Heart right ventricle (tissue), 16 donors: ENCODE measurements around the gene DHRS4. TPM values are rescaled to one million over a fixed set of nuclear protein-coding genes. Genes with fewer than 3 reads are reported as not detected.

Experiments used
- ATAC-seq, 8 donors: fragments of 200-7000 bp; cut with Tn5 transposase; one replicate each; pipeline ENCODE4 v1.9.1; 2020; ENCODE audit warnings: mild to moderate bottlenecking in 8 of 8, moderate library complexity in 8 of 8, moderate number of reproducible peaks in 1 of 8
- DNase-seq, 2 donors: peaks; one replicate each; pipeline ENCODE4 v3.0.0-alpha.2; 2020
- H3K27ac ChIP-seq, 10 donors: fragments of 200-600 bp; sonication (generic) in 2 of 10; one replicate each; pipeline versions ENCODE4 v1.5.0 to v1.8.0; 2020 to 2022; ENCODE audit warnings: mild to moderate bottlenecking in 3 of 10
- H3K27me3 ChIP-seq, 7 donors: fragments of 200-600 bp; one replicate each; pipeline ENCODE4 v1.8.0; 2021 to 2022; ENCODE audit warnings: mild to moderate bottlenecking in 2 of 7
- H3K36me3 ChIP-seq, 9 donors: fragments of 200-600 bp; sonication (generic) in 1 of 9; one replicate each; pipeline versions ENCODE4 v1.5.0 to v1.8.0; 2020 to 2022; ENCODE audit warnings: mild to moderate bottlenecking in 2 of 9
- H3K4me1 ChIP-seq, 9 donors: fragments of 200-600 bp; sonication (generic) in 1 of 9; one replicate each; pipeline versions ENCODE4 v1.5.0 to v1.8.0; 2020 to 2022; ENCODE audit warnings: mild to moderate bottlenecking in 4 of 9
- H3K4me3 ChIP-seq, 10 donors: fragments of 200-600 bp; sonication (generic) in 2 of 10; one replicate each; pipeline versions ENCODE4 v1.5.0 to v1.8.0; 2020 to 2022; ENCODE audit warnings: mild to moderate bottlenecking in 7 of 10, moderate library complexity in 2 of 10
- H3K9me3 ChIP-seq, 11 donors: fragments of 200-600 bp in 10 of 11; sonication (generic) in 2 of 11; one replicate each; pipeline versions ENCODE4 v1.5.0 to v1.8.0; 2013 to 2022; ENCODE audit warnings: mild to moderate bottlenecking in 2 of 11, control low read depth in 1 of 11, moderate library complexity in 1 of 11
- CTCF ChIP-seq, 9 donors: fragments of 200-600 bp; sonication (generic) in 2 of 9; IDR thresholded peaks; one replicate each; pipeline versions ENCODE4 v1.5.0 to v1.8.0; 2021 to 2022; ENCODE audit warnings: antibody characterized with exemption in 9 of 9, mild to moderate bottlenecking in 5 of 9, moderate library complexity in 1 of 9
- WGBS, 2 donors: extraction: QIAGEN DNeasy Blood & Tissue Kit; methylation state at CpG; one replicate each; pipeline ENCODE4 v1.1.7; 2013; ENCODE audit warnings: inconsistent platforms in 1 of 2; 5-methylcytosine and 5-hydroxymethylcytosine counted together
- intact Hi-C, 10 donors: fragments of 100-400 bp; cut with DNase I; formaldehyde crosslinking; loops; one replicate each; pipeline versions ENCODE4 v1.11.1 to v1.14.2; 2022
- polyA plus RNA-seq, 2 donors: library from polyadenylated mRNA; stranded (reverse); fragments of 200-250 nt; gene quantifications; one replicate each; pipeline ENCODE4 v1.2.3, GENCODE V29; 2013
- total RNA-seq, 10 donors: library from RNA; stranded (reverse); fragmentation: NEBNext Ultra II Directional in 3 of 10; extraction: Animal tissue kit (Norgen Biotek cat#: 25700) in 3 of 10; gene quantifications; one replicate each; pipeline versions ENCODE4 v1.2.1 to v1.2.4, GENCODE V29; 2021 to 2023
- donor health status: Arrhythmogenic right ventricular cardiomyopathy.
- donor health status: ischemic (EF 13 %, LVEDD 7.1; RV severe dilation, severe dysfunction).
- donor health status: healthy with polysubstance abuse.
- donor health status: DM: no; HTN: yes; CAD: no.
- donor health status: DM: no; HTN: no; CAD: no.
- donor health status: ischemic (EF 25% LVEDD 6.9; RV normal size, moderate dysfunction).
- donor health status: ischemic (EF 25% LVEDD 5.7; RV mildly dilated, moderate dysfunction).
- donor health status: healthy.
- donor health status: DM: yes; HTN: yes; CAD: no.
- donor health status: Ischemic cardiomyopathy.
- donor health status: ischemic (EF 35%, LVEDD 5.7; RV mildly dilated, moderate dysfunction).
- donor health status: nonischemic (EF 11% LVEDD 7.7; RV severe dilation, severe dysfunction).
- donor health status: DM: yes; HTN: yes; CAD: no.
- donor health status: PGD.
- donor health status: ischemic (EF 29% LVEDD 5.4; RV normal size, mild dysfunction).
- donor health status: nonischemic (EF 23%, LVEDD 6.1; RV moderate dilation, normal function).

The DHRS4 gene
- total and polyA plus RNA-seq, 12 donors, result 24.9 to 66.7 (median 30.9) TPM

GRCh38 chr14:23930742-23931141 is 22.8 kb upstream of the DHRS4 start:
- Histone ChIP-seq H3K4me3 (no peak overlapping the region), H3K27ac (no peak overlapping the region), H3K4me1 (peaks cover 0 to 7% (median 0%) of the 10 kb centered on the region in 9 donors), H3K27me3 (no peaks in the 10 kb centered on the region), H3K9me3 (no peaks in the 10 kb centered on the region), H3K36me3 (no peaks in the 10 kb centered on the region)
- 62 to 68% methylated on average over 4 of the region's 4 CpGs for WGBS, 2 donors
- intact Hi-C loops, result loop anchor here in 5 of 10 donors (1.0 to 10.0 kb wide), 6 partner anchors 206 to 346 kb away; no protein-coding TSS in a partner anchor
- peak in 4 of 8 donors; percentile 37 to 62 (median 42) for ATAC-seq
- DNase-seq, result no peak
- no peak for TF ChIP-seq CTCF (IDR thresholded peaks at IDR 0.05)

GRCh38 chr14:23931721-23932289 is 21.8 kb upstream of the DHRS4 start:
- Histone ChIP-seq H3K27me3 (no peaks in the 10 kb centered on the region), H3K9me3 (no peaks in the 10 kb centered on the region), H3K36me3 (no peaks in the 10 kb centered on the region), H3K27ac (no peak overlapping the region), H3K4me3 (no peak overlapping the region), H3K4me1 (peaks cover 0 to 7% (median 0%) of the 10 kb centered on the region in 9 donors)
- DNase-seq, result no peak
- 72 to 80% methylated on average over 6 of the region's 6 CpGs for WGBS, 2 donors
- no peak for ATAC-seq
- intact Hi-C loops, result loop anchor here in 5 of 10 donors (2.0 to 10.0 kb wide), 5 partner anchors 207 to 347 kb away; no protein-coding TSS in a partner anchor
- TF ChIP-seq CTCF (IDR thresholded peaks at IDR 0.05), result no peak

DNA sequence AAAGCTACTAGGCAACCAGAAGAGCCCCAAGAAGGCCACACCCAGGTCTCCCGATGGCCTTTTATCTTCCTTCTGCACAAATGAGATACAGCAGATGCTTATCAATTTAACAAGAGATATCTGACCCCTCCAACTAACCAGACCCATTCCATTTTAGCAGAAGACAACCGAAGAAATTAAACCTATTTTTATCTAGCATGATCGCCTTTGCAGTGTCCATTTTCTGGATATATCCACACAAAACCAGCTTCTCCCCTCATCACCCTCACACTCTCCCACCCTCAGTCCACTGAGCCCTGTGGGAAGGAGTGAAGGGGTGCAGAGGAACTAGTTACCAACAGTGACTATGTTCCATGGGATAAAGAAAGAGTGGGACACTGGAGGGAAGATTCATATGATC is 20.9 kb upstream of the DHRS4 start:
- 77 to 80% methylated on average over 3 of the region's 3 CpGs for WGBS, 2 donors
- Histone ChIP-seq H3K36me3 (no peaks in the 10 kb centered on the region), H3K4me1 (peaks cover 0 to 7% (median 0%) of the 10 kb centered on the region in 9 donors), H3K27me3 (no peaks in the 10 kb centered on the region), H3K27ac (no peak overlapping the region), H3K9me3 (no peaks in the 10 kb centered on the region), H3K4me3 (no peak overlapping the region)
- ATAC-seq (no peak), DNase-seq (no peak)
- intact Hi-C loops, result loop anchor here in 4 of 10 donors (5.0 to 10.0 kb wide), 4 partner anchors 208 to 348 kb away; no protein-coding TSS in a partner anchor
- TF ChIP-seq CTCF (IDR thresholded peaks at IDR 0.05), result no peak

GRCh38 chr14:23933108-23933741 is 20.3 kb upstream of the DHRS4 start:
- no peak for DNase-seq
- H3K27ac ChIP-seq, result no peak overlapping the region
- H3K9me3 ChIP-seq, result no peaks in the 10 kb centered on the region
- no peak for TF ChIP-seq CTCF (IDR thresholded peaks at IDR 0.05)
- no peaks in the 10 kb centered on the region for H3K27me3 ChIP-seq
- H3K4me1 ChIP-seq, result peaks cover 0 to 7% (median 0%) of the 10 kb centered on the region in 9 donors
- H3K4me3 ChIP-seq, result no peak overlapping the region
- H3K36me3 ChIP-seq, result peaks cover 0 to under 1% (median 0%) of the 10 kb centered on the region in 9 donors
- intact Hi-C loops, result loop anchor here in 4 of 10 donors (5.0 to 10.0 kb wide), 4 partner anchors 208 to 348 kb away; no protein-coding TSS in a partner anchor
- WGBS, 2 donors, result 61 to 68% methylated on average over 4 of the region's 4 CpGs
- no peak for ATAC-seq
